Fibroblast of the conjunctiva (primary cell): ENCODE results near the gene TPM3.
A peak's percentile ranks its signal among the peaks of the same experiment; 100 is the strongest.
"Not testable (repeated sequence)": the region's sequence is repeated elsewhere in the genome, so short reads cannot be mapped to it uniquely, and the experiment has no call there.

Experiments
- DNase-seq: peaks from one replicate; pipeline ENCODE4 v3.0.0-alpha.2; 2010; ENCODE audit warnings: low read depth

Gene TPM3

DNA sequence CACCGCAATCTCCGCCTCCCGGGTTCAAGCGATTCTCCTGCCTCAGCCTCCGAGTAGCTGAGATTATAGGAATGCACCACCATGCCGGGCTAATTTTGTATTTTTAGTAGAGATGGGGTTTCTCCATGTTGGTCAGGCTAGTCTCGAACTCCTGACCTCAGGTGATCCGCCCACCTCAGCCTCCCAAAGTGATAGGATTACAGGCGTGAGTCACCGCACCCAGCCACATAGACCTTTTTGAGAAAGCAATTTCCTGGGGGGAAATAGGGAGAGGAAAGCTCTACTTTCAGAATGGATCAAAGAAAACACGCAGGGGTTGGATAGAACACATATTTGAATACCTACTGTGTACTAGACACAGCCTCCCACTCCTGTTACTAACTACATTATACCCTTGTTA lies 13.9 kb upstream of the TPM3 start:
- DNase-seq = not testable (repeated sequence)

DNA sequence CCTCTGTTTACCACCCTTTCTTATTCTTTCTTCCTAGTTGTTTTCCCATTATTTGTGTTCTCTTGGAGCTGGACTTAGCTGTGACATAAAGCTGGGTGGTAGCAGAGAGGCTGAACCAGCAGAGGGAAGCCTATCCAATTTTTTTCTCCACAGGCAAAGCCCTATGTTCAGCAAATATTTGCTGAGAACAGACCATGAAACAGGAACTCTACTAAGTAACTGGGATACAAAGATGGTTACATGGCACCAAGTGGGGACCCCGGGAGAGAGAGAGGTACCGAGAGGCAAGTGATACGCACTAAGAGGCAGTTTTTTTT lies 7.6 kb upstream of the TPM3 start:
- no peak for DNase-seq

DNA sequence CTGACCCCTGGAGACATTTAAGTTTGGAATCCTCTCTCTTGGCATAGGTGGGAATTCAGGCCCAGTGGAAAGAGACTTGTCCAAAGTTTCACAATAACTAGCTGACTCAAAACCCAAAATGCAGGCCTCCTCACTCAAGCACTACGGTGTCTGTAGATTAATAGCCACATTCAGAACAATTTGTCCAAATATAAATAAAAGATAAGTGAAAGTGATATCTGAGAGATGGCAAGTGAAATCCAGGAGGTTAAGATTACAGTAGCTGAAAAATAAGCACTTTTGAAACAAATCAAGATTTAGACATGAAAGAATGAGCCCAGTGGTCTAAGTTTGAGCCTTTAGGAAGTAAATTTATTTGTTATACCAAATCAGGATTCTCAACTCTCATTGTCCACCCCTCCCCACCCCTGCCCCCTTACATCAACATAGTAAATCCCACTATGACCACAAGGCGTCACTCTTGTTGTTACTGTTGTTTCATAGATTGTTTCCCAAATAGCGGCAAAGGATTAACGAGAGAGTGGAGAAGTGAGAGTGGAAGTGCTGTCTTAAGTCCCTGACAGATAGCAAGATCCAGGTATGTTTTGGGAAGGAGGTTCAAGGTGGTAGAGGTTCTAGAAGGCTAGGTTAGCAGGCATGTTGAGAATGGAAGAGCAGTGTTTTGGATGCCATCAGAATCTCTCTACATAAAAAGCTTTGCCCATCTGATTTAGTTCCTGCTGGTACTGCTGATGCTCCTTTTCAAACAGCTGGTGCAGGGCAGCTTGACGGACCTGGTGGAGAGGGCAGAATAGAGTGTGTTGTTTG lies 7.1 kb upstream of the TPM3 start:
- no peak for DNase-seq

DNA sequence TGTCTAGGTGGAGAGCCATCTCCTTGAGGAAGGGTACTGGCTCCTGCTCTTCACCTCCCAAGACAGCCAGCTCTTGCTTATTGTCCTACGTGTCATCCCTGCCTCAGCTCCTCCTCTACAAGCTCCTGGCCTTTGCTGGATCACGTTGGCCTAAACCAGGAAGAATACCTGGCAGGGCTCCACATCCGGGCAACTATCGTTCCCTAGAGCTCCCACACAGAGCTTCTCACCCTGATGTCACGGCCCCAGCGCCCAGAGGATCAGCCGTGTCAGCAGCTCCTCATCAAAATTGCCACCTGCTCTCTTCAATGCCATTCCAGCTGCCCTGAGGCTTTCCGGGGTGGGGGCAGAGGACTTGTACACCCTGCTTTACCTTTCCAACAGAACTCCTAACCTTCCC lies 1.9 kb upstream of the TPM3 start:
- no peak for DNase-seq

DNA sequence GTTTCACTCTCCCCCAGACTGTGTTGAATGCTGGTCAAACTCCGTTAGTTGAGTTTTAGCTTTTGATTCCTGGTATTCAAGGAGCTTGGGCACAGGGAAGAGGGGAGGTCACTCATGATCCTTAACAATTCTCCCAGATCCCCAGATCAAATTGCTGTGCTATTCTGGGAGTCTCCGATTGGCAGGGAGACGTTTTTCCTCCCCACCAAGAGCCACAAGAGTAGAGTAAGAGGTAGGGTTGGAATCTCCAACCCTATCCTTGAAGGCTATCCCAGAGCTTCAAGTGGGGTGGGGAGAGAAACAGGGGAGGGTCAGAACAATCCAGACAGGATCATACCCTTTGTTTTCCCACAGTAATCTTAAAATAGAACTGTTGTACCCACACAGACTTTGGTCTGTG lies 576 bp upstream of the TPM3 start:
- DNase-seq = no peak

DNA sequence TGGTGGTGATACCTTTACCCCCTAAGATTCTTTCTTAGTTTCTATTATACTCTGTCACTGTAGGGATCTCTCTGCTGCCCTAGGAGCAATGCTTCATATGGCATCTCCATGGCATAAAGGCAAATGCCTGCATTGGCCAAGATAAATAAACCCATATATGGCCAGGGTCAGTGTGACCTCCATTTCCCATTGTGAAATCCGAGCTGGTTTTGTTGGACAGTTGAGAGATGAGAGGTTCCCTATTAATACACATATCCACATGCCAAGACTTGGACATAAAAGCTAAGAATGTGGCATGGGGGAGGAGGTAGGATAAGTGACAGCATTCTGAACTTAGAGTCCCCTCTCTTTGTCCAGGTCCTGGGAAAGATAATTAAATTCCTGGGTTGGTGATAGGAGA lies 1.4 kb downstream of the TPM3 start:
- DNase-seq = no peak

DNA sequence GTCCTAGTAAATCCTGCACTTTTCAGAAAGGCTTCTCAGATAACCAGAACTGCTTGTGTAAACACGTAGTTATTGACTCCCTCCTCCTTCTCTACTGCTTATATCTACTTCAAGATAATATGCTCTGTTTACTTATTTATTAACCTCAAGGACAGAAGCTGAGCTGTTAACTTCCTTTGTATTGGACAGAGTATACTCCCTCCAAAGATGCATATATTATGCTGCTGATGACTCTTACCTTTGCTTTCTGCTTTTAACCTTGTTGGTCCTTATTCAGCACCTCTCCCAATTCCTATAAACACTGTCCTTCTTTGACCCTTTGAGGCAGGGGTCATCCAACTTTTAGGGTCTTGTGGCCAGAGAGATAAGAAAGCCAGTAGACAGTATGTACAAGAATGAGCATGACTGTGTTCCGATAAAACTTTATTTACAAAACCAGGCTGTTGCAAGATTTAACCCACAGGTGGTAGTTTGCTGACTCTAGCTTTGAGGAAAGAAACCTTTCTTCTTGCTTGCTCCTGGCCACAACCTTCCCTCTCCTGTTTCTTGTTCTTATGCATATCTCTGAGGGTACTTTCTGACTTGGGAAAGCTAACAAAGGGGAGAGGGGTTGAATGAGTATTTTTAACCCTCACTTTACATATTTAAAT lies 4.9 kb downstream of the TPM3 start:
- no peak for DNase-seq

DNA sequence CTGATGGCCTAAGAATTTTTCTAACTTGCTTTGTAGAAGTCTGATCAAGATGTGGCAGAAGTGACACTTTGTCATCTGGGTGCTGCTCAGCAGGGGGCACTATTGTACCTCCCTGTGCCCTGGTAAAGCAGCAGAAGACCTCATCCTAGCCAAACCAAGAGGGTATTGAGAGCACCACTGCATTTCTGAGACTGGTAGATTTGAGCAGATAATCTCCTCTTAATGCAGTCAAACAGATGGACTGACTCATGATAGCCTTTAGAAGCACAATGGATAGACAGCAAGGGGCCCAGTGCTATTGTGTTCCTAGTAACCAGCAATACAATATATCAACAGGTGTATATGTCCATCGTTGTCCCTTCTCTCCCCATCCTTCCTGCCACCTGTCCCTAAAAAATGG lies 5.7 kb downstream of the TPM3 start:
- DNase-seq = peak; percentile 20

DNA sequence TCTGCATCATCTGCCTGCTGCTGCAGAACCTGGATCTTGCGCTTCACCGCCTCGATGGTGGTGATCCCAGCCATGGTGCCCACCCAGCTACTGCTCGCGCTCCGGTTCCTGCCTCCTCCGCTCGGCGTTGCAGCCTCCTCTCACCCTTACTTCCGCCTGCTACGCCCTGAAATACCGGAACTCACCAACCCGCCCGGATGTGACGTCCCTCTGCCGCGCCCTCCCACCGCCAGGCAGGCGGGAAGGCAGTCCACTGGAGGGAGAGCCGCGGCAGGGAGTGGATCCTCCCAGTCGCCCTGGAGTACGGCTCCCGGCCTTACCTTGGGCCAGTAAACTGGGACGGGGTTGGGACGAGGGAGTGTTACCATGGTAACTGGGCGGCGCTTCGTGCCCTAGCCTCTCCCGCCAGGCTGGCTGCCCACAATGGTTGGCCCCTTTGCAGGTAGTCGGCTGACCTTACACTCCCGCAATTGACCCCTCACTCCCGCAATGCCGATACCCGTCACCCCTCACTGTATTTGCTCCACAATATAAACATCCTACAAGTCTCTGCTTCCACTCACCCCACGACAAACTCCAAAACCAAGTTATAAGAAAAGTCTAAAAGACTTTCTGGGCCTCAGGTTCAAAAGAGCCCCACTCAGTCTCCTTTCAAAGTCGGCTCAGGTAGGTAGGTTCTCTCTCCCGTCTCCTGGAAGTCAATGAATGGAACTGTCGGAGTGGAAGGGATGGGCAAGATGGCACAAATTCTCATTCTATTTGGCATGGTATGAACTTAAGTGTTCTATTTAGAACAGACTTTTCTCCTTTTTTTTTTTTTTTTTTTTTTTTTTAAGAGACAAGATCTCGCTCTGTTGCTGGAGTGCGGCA lies 8.6 kb downstream of the TPM3 start:
- DNase-seq = peak; percentile 90

DNA sequence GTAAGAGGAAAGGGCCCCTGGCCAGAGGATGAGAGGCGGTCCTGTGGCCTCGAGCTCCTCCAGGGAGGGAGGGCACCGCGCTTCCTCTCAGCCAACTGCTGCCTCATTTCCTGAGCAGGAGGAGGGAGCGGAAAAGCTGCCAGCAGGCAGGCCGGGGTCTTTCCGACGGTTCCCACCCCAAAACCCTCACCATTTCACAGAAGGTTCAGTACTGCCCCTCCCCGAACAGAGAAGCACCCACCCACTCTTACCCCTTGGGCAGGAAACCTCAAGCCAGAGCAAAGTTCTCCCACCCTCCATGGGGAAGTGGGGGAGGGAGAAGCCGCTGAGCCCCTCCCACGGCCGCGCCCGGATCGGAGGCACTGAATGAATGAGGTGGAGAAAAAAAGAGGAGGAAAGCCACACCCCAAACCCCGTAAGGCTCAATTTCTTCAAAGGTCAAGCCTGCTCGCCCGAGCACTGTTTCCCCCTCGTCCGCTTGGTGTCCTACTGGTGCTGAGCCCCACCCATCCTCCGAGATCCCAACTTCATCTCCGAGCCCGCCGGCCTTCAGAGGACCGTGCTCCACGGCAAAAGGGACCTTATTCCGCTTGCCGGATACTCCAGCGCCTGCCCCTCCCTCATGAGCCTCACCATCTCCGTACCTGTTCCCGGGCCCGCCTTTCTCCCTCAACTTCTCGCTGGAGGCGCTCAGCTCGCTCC lies 9.4 kb downstream of the TPM3 start:
- peak; percentile 42 for DNase-seq

DNA sequence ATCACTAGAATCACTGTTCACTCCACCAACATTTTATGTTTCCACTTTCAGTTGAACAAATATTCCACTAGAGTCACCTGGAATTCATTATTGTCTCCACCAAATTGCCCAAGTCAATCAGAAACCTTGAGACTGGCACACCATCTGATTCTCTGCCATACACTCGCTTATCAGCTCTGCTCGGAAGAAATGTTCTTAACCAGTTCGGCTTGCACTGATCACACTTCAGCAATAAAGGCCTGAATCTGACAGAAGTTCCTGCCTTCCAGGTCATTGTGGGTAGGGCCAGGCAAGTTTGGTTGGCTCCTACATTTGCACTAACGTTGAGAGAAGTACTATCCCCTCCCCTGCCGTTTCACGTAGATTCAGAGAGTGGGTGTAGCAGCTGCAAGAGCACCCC lies 10.0 kb downstream of the TPM3 start:
- no peak for DNase-seq

DNA sequence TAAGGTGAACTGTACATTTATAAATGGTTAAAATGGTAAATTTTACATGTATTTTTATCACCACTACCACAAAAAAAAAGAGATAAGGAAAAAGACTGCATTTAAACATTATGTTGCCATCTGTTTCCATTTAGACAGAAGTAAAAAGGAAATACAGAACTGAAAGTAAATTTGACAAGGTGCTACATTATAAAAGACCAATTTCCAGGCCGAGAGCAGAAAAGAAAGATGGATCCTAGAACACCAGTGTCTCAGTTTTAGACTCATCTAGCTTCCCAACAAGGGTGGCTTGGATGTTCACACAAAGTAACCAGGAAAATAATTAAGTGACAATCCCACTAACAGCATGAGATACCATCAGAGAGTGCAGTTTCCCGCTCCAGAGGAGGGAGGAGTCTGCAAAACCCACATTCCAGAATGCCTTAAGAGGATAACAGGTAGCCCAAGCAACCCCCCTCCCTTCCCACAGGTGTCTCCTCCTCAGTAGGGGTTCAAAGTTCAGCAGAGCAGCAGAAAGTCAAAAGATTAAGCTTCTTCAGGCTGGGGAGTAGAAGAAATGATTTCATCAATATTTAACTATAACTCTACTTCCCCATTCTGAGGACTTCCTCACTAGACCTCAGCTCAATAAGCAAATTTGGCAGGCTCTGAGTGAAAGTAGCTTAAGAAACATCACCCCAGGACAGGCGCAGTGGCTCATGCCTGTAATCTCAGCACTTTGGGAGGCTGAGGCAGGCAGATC lies 11.8 kb downstream of the TPM3 start:
- DNase-seq = no peak

DNA sequence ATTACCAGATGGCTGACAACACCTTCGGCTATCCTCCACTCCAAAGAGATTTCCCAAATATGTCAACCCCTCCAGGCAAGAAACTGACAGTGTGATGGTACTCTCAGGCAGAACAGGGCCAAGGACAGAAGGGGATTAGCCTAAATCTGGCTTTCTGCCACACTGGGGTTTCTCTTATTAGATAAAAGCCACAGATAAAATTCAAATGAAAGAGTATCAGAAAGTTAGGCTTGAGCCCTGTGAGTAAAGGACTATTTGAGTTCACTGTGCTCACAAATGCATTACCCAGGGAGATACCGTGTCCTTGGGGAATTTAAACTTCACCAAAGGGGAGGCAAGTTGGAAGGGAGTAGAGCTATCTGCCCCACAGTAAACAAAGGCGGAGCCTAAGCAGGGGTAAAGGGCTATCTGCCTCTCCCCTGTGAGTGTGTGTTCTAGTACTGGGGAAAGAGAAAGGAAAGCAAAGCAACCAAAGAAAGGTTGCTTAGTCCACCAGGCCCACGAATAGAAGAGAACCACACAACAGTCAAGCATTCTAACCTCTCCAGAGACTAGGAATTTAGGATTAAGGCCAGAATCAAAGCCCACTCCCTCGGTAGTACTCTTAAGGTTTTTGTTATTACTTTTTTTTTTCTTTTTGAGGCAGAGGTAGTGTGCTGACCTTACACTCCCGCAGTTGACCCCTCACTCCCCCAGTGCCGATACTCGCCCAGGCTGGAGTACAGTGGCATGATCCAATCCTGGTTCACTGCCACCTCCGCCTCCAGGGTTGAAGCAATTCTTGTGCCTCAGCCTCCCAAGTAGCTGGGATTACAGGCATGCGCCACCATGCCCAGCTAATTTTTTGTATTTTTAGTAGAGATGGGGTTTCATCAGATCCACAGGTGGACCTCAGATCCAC lies 12.7 kb downstream of the TPM3 start:
- no peak for DNase-seq

DNA sequence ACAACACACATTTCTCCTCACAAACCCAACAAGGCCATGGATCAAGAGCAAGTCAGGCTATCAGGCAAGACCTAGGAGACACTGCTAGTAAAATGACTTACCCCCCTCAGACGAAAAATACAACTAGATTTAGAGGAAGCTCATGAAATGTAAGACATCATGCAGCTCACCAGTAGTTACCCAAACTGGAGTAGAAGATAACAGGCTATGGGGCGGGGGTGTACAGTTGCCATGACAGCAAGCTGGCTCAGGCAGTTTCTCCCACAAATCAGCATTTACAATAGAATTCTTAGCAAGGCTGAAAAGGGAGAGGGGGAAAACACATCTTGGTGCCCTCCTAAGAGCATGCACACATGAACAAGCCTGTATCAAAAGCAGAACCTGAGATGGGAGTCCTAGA lies 13.9 kb downstream of the TPM3 start:
- DNase-seq = no peak

DNA sequence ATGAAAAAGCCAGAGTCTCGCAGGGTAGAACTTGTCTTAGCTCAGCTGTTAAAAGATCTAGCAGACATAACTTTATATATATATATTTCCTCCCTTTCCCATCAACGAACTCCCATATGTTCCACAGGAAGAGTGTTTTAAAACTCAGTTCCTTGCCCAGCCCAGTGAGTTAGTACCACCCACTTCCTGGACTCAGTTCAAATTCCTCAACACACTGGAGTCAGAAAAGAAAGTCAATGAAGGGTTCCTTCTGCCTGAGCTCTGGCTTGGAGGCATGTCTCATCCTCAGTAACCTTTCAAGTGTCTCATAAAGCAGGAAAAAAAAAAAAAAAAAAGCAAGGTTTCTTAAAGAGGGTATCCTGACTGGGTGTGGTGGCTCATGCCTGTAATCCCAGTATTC lies 15.6 kb downstream of the TPM3 start:
- DNase-seq = peak; percentile 53

DNA sequence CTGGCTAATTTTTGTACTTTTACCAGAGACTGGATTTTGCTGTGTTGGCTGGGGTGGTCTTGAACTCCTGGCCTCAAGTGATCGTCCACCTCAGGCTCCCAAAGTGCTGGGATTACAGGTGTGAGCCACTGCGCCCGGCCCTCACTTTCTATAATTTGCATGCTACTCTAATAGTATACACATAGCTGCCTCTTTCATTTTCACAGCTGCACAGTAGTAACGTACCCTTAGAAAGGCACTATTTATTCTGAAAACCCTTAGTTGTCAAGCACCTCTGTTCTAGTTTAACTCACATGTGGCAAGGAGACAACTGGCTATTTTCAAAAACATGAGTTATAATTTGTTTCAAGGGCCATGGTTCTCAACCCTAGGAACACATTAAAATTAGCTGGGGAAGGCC lies 17.2 kb downstream of the TPM3 start:
- DNase-seq = no peak

DNA sequence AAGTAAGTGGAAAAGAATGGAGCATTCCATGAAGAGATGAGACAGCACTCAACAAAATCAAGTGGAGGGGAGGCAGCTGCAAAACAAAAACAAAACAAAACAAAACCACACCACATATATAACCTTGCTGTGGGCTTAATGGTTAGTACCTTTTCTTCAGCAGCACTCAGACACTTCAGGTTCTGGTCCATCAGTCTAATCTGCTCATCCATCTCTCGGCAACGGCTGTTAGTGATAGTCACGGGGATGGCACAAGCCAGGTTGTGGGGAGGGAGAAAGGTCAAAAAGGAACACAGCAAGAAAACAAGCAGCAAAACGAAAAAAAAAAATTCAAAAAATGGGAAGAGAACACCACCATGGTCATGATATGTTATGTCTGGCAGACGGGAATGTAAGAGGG lies 20.0 kb downstream of the TPM3 start:
- DNase-seq = no peak

DNA sequence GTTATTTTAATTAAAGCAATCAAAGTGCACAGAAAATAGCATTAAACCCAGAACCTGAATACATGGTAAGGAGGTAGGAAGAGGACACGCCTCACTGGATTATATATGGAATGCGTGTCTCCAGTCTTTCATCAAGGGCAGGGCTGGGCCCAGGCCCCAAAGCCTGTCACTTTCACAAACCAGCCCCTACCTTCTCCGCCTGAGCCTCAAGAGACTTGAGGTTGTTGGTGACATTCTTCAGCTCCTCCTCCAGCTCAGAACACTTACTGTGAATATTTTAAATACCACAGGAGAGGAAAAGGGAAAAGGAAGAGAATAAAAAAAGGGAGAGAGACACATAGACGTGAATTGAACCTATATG lies 20.7 kb downstream of the TPM3 start:
- no peak for DNase-seq

DNA sequence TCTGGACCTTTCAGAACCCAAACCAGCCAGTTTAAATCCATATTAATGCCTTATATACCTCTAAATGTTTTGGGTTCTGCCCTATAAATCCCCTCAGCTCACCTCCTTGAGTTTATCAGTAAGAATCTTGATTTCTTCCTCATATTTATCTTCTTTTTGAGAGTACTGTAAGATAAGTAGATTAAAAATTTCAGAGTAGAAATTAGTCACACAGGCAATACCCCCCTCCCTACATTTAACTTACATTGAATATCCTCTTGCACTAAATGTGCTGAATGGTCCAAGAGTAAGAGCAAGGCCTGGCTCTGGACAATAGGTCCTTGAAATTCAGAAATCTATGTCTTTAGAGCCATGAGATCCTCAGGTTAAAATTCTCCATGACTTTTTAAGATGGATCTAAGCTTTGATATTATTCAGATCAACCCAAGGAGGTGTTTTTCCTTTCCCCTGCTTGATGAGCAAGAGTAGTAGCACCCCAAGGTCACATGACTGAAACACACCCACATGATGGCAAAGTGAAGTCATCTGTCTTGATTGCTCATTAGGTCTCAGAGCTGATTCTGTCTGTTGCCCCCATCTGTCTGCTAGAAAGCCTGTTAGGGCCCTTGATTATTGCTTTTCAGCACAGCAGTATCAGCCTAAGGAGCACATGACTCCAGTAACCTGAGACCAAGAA lies 21.2 kb downstream of the TPM3 start:
- no peak for DNase-seq

DNA sequence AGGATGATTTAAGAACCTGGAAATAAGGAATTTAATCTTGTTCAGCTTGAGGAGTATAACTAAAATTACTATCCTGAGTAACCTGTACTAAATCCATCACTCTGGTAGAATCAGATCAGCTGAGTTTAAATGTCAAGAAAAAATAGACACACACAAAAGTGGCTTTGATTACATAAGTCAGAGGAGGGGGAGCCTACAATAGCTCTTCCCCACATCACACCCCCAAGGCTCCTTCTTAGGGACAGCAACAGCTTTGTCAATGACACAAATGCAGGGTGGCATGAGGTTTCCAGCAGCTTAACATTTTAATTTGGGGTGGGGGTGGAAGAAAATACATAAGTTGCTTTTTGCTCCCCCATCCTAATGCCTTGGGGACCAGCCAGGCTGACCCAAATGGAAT lies 24.4 kb downstream of the TPM3 start:
- no peak for DNase-seq
